T-helper 2 cell treated with Interferon-gamma antibody and Interleukin-4, amounts not matched to agents 5 μg/mL and 100 μg/mL, for 36 hours (primary cell): ENCODE data around the gene FRYL.
"Not testable (repeated sequence)": the region's sequence is repeated elsewhere in the genome, so short reads cannot be mapped to it uniquely, and the experiment has no call there.

Experiments
- DNase-seq: peaks from one replicate; pipeline ENCODE4 v3.0.0; 2021; ENCODE audit warnings: low spot score
- H3K27ac Mint-ChIP-seq: one replicate; pipeline ENCODE4 v1.8.0; 2021; ENCODE audit warnings: mild to moderate bottlenecking, mixed read lengths
- H3K27me3 Mint-ChIP-seq: one replicate; pipeline ENCODE4 v1.8.0; 2021; ENCODE audit warnings: low read depth, mixed read lengths
- H3K36me3 Mint-ChIP-seq: one replicate; pipeline ENCODE4 v1.8.0; 2021; ENCODE audit warnings: low read depth, mixed read lengths
- H3K4me1 Mint-ChIP-seq: one replicate; pipeline ENCODE4 v1.8.0; 2021; ENCODE audit warnings: low read depth, mixed read lengths
- H3K4me3 Mint-ChIP-seq: one replicate; pipeline ENCODE4 v1.8.0; 2022; ENCODE audit warnings: mild to moderate bottlenecking, moderate library complexity, mixed read lengths
- H3K9me3 Mint-ChIP-seq: one replicate; pipeline ENCODE4 v1.8.0; 2021; ENCODE audit warnings: mixed read lengths

Gene FRYL

DNA sequence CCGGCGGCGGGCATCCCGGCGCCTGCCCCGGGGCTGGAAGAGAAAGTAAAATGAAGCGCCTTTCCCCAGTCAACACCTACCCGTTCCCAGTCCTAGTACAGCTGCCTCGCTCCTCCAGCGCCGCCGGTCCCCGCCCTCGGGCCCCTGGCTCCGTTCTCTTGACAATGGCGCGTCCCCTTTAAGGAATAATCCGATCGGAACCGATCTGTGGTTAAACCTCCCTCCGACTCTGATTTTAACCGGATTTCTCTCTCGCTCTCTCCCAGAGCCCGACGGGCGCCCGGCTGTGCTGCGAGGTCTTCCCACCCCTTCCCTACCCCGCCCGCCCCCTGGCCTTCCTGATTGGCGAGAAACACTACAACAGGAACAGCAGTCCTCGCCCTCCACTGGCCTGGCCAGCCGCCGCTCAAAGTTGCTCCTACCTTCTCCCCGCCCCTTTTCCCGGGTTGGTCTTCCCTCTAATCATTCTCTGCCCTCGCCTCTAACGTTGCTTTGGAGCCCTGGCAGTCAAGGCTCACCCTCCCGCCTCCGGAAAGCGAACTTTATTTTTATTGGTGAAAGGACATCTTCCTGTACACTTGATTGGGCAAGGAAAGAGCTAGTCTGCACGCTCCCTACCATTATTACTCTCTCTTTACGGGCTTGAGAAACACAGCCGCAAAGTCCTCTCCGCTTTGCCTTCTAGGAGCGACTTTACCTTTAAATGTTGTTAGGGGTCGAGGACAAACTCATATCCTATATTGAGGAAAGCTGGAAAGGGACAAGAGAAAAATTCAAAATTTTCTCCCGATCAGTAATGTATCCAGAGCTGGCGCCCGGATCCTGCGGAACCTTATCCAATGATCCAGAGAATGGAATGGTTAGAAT, at the start of gene FRYL:
Gene FRYL (minus strand): TSS at position 282 of the 867 bp plus-strand sequence. CDS start 145,869 bp downstream, outside the sequence.
- no peaks in the 10 kb centered on the region for H3K9me3 Mint-ChIP-seq
- peak; percentile 98 for DNase-seq
- H3K36me3 Mint-ChIP-seq, result peaks cover 2% of the 10 kb centered on the region
- H3K4me1 Mint-ChIP-seq, result peaks cover 40% of the 10 kb centered on the region
- H3K27ac Mint-ChIP-seq, result peak within 1 kb of the TSS; percentile 86
- peaks cover 5% of the 10 kb centered on the region for H3K27me3 Mint-ChIP-seq
- peak within 1 kb of the TSS; percentile 90 for H3K4me3 Mint-ChIP-seq

DNA sequence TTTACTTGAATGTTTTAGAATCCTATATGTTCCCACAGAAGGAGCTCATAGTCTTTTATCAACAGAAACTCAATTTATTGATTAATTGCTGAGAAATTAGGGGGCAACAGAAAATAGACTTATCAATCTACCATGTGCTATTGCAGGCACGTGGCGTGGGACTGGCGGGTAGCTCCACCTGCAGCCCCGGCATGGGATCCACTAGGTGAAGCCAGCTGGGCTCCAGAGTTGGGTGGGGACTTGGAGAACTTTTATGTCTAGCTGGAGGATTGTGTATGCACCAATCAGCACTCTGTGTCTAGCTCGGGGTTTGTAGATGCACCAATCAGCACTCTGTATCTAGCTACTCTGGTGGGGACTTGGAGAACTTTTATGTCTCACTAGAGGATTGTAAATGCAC, 47.5 kb upstream of the FRYL start:
- peaks cover 13% of the 10 kb centered on the region for H3K4me1 Mint-ChIP-seq
- no peak for DNase-seq
- H3K27ac Mint-ChIP-seq, result no peak overlapping the region
- H3K9me3 Mint-ChIP-seq, result no peaks in the 10 kb centered on the region
- peaks cover 11% of the 10 kb centered on the region for H3K36me3 Mint-ChIP-seq
- no peak overlapping the region for H3K4me3 Mint-ChIP-seq
- H3K27me3 Mint-ChIP-seq, result peaks cover 3% of the 10 kb centered on the region

DNA sequence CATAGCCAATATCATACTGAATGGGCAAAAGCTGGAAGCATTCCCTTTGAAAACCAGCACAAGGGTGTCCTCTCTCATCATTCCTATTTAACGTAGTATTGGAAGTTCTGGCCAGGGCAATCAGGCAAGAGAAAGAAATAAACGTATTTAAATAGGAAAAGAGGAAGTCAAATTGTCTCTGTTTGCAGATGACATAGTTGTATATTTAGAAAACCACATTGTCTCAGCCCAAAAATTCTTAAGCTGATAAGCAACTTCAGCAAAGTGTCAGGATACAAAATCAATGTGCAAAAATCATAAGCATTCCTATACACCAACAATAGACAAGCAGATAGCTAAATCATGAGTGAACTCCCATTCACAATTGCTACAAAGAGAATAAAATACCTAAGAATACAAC, 41.4 kb upstream of the FRYL start:
- DNase-seq, H3K4me1 Mint-ChIP-seq, H3K4me3 Mint-ChIP-seq, H3K9me3 Mint-ChIP-seq, H3K36me3 Mint-ChIP-seq, H3K27ac Mint-ChIP-seq: not testable (repeated sequence)
- peaks cover 30% of the 10 kb centered on the region for H3K27me3 Mint-ChIP-seq

DNA sequence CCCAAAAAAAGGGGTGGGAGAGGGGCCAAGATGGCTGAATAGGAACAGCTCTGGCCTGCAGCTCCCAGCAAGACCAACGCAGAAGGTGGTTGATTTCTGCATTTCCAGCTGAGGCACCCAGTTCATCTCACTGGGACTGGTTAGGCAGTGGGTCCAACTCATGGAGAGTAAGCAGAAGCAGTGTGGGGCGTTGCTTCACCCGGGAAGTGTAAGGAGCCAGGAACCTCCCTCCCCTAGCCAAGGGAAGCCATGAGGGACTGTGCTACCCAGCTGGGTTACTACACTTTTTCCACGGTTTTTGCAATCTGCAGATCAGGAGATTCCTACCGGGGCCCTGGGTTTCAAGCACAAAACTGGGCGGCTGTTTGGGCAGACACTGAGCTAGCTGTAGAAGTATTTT, 36.9 kb upstream of the FRYL start:
- H3K36me3 Mint-ChIP-seq, result no peaks in the 10 kb centered on the region
- H3K27me3 Mint-ChIP-seq, result peaks cover 36% of the 10 kb centered on the region
- no peak for DNase-seq
- no peaks in the 10 kb centered on the region for H3K9me3 Mint-ChIP-seq
- no peak overlapping the region for H3K4me3 Mint-ChIP-seq
- H3K27ac Mint-ChIP-seq, result no peak overlapping the region
- peaks cover 5% of the 10 kb centered on the region for H3K4me1 Mint-ChIP-seq

DNA sequence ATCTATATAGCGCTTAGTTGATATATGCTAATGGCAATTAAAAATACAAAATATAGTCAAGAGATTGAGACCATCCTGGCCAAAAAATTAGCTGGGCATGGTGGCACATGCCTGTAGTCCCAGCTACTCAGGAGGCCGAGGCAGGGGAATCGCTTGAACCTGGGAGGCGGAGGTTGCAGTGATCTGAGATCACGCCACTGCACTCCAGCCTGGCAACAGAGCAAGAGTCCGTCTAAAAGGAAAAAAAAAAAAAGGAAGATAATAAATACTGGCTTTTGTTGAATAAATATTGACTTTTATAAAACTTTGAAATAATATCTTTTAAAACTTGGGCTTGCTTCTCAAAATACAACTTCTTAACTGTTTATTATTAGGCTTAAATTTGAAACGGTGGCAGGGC, 36.2 kb upstream of the FRYL start:
- H3K27me3 Mint-ChIP-seq, result peaks cover 35% of the 10 kb centered on the region
- H3K4me3 Mint-ChIP-seq, H3K27ac Mint-ChIP-seq, DNase-seq, H3K9me3 Mint-ChIP-seq, H3K36me3 Mint-ChIP-seq, H3K4me1 Mint-ChIP-seq: not testable (repeated sequence)

DNA sequence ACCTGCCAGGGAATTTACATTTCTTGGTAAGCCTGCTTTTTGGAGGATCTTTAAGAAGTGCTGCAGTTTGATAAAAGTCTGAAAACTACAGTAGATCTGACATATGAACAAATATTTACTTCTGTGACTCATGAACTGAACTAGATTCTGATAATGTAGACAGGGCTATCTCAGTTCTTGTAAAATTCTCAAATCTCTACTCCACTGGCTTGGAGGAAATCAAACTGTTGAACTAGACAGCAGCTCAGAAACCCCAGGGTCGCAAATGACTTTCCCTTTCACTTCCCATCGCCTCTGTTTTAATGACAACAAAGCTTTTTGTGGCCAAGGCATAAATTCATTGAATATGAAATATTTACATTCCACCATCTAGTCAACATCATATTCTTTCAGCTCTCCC, 35.4 kb upstream of the FRYL start:
- no peak for DNase-seq
- Mint-ChIP-seq H3K9me3 (no peaks in the 10 kb centered on the region), H3K4me1 (peaks cover 8% of the 10 kb centered on the region), H3K27me3 (peaks cover 28% of the 10 kb centered on the region), H3K27ac (no peak overlapping the region), H3K36me3 (no peaks in the 10 kb centered on the region), H3K4me3 (no peak overlapping the region)

DNA sequence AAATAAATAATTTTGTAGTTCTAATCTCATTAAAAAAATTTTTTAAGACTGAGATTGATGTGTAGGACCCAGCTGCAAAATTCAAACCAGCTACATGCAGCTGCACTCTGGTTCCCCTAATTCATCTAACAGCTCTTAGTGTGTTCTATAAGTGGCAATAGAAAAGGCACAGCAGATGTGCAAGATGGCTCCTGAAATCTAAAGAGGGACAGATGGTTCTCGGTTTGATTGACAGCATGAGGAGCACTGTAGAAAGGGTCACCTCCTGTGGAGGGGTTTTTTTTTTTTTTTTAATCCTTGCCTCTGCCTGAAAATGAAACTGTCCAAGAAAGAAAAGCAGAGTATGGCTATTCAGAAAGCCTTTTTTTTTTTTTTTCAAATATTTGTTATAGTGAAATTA, 33.9 kb upstream of the FRYL start:
- no peaks in the 10 kb centered on the region for H3K9me3 Mint-ChIP-seq
- peaks cover 8% of the 10 kb centered on the region for H3K4me1 Mint-ChIP-seq
- no peak for DNase-seq
- H3K36me3 Mint-ChIP-seq, result no peaks in the 10 kb centered on the region
- H3K27me3 Mint-ChIP-seq, result peaks cover 17% of the 10 kb centered on the region
- H3K4me3 Mint-ChIP-seq, result no peak overlapping the region
- H3K27ac Mint-ChIP-seq, result no peak overlapping the region

DNA sequence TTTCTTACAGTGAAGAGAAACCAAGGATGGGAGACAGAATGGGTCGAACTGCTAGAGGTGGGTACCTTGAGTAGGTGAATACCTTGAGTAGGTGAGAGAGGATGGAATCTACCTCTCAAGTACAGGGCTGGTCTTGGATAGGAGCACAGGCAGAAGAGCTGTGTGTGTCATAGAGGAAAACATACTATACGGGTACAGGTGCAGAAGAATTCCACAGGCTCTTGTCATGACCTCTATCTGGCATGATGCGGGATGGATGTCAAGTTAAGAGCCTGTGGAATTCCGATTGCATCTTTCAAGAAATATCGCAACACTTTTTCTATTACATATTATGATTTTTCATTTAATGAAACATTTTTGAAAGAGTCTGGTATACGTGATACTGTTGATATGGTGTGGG, 32.8 kb upstream of the FRYL start:
- H3K4me3 Mint-ChIP-seq, result no peak overlapping the region
- no peaks in the 10 kb centered on the region for H3K36me3 Mint-ChIP-seq
- H3K27ac Mint-ChIP-seq, result no peak overlapping the region
- no peaks in the 10 kb centered on the region for H3K9me3 Mint-ChIP-seq
- peaks cover 11% of the 10 kb centered on the region for H3K4me1 Mint-ChIP-seq
- H3K27me3 Mint-ChIP-seq, result peaks cover 17% of the 10 kb centered on the region
- no peak for DNase-seq

DNA sequence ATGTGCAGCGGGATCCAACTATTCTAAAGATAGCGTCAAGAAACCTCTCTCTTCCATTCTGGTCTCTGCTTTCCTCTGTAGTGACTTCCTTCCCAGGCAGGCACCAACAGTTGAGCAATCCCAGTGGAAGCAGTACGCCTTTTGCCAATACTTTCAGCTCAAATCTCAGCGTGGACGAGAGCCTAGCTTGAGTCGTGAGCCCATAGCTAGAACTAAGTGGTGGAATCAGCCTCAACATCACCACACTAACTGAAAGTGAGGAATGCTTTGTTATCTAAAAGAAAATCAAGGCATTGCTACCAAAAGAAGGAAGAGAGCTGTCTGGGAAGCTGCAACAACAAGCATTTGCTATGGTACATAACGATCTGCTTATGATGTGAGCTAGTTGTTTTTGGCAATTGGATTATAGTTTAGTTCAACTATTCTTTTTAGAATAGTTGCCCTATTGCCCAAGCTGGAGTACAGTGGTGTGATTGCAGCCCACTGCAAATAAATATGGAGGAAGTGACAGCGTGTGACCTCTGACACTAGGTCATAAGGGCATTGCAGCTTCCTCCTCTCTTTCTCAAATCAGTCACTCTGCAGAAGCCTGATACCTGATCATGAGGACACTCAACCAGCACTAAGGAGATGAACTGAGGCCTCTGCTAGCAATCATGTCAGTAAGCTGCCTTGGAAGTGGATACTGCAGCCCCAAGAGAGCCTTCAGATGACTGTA, 24.7 kb upstream of the FRYL start:
- Mint-ChIP-seq H3K27ac (no peak overlapping the region), H3K27me3 (no peaks in the 10 kb centered on the region), H3K9me3 (no peaks in the 10 kb centered on the region), H3K36me3 (no peaks in the 10 kb centered on the region), H3K4me1 (peaks cover 4% of the 10 kb centered on the region), H3K4me3 (no peak overlapping the region)
- no peak for DNase-seq

DNA sequence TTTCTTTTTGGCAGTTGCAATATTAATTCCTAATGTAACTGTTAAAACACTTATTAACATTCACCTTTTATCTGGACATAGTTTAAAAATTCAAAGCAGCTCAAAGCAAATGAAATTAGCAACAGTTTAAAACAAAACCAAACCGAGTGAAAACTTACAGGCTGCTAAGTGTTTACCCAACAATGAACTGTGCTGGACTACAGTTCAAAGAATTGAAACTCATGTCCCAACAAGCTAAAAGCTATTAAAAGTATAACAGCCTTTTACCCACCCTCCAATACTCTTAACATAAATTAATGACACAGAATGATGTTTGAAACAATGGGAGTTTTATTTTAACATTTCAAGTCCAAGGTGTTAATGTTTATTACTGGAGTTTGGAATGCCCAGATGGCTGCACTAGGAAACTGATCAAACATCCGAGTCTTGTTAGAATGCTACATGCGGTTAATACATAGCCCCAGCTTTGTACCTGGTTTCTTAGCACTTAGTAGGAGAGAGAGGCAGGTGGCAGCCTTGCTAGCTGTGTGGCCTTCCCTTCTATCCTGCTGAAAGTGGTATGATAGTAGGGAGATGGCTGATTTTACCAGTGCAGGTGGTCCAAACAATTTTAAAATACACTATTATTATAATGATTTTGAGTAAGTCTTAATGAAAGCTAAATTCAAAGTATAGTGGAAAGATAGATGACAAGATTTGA, 21.1 kb upstream of the FRYL start:
- Mint-ChIP-seq H3K4me1 (peaks cover 1% of the 10 kb centered on the region), H3K9me3 (no peaks in the 10 kb centered on the region), H3K4me3 (no peak overlapping the region), H3K36me3 (no peaks in the 10 kb centered on the region), H3K27me3 (no peaks in the 10 kb centered on the region), H3K27ac (no peak overlapping the region)
- DNase-seq, result no peak

DNA sequence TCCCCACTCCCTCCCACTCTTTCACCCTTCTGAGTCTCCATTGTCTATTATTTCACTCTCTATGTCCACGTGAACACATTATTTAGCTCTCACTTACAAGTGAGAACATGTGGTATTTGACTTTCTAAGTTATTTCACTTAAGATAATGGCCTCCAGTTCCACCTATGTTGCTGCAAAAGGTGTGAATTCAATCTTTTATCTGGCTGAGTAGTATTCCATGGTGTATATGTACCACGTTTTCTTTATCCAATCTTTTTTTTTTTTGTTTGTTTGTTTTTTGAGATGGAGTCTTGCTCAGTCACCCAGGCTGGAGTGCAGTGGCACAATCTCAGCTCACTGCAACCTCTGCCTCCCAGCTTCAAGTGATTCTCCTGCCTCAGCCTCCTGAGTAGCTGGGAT, 20.1 kb upstream of the FRYL start:
- not testable (repeated sequence) for DNase-seq, H3K4me1 Mint-ChIP-seq, H3K4me3 Mint-ChIP-seq, H3K36me3 Mint-ChIP-seq, H3K27me3 Mint-ChIP-seq, H3K9me3 Mint-ChIP-seq, H3K27ac Mint-ChIP-seq

DNA sequence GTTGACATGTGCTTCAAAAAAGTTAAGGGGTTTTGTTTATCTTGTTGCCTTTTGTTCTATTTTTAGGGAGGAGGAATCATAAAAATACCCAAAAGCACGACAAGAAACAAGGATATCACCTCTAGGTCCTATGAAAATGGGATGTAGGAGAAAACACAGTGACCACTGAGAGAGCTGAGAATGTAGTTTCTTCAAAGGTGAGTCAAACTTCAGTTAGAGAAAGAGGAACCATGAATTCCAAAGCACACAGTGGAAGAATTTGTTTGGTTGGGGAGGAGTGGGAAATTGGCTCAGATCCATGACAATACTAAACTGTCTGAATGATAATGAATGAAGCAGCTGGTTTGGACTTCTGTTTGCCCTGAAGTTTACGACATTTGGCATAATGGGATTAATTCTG, 19.1 kb upstream of the FRYL start:
- H3K9me3 Mint-ChIP-seq, result no peaks in the 10 kb centered on the region
- peaks cover 1% of the 10 kb centered on the region for H3K4me1 Mint-ChIP-seq
- DNase-seq, result no peak
- H3K36me3 Mint-ChIP-seq, result no peaks in the 10 kb centered on the region
- H3K27ac Mint-ChIP-seq, result no peak overlapping the region
- no peaks in the 10 kb centered on the region for H3K27me3 Mint-ChIP-seq
- H3K4me3 Mint-ChIP-seq, result no peak overlapping the region

DNA sequence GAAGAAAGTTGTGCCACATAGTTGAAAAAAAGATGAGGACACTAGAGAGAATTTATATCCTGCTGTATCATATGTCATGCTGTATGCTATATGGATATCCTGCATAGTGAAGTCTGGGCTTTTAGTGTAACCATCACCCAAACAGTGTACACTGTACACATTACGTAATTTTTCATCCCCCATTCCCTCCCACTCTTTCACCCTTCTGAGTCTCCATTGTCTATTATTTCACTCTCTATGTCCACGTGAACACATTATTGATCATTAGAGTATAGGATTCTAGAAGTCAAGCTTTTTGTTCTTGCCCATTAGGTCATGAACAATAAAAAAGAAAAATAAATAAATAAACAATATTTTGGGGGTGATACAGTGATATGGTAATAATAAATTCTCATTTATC, 18.0 kb upstream of the FRYL start:
- H3K27me3 Mint-ChIP-seq, result no peaks in the 10 kb centered on the region
- no peak overlapping the region for H3K4me3 Mint-ChIP-seq
- no peak for DNase-seq
- H3K36me3 Mint-ChIP-seq, result no peaks in the 10 kb centered on the region
- H3K9me3 Mint-ChIP-seq, result no peaks in the 10 kb centered on the region
- peaks cover 1% of the 10 kb centered on the region for H3K4me1 Mint-ChIP-seq
- H3K27ac Mint-ChIP-seq, result no peak overlapping the region
